Measurements from ENCODE around the gene SMIM45.

The SMIM45 gene

DNA sequence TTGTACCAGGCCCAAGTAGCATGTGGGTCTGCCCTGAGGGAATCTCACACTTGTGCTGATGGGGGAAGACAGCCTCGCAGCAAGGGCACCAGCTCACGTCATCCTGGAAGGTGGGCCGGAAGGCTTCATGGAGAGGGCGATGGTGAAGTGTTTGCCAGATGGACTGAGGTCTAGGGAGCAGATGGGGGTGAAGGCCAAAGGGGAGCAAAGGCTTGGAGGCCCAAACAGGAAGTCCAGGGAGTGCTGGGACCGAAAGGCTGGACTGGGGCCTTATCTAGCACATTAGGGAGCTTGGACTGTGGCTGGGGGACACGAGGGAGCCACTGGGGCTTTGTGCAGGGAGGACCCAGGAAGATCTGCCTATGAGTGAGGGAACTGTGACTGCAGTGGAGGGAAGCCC lies 24.1 kb upstream of the SMIM45 start:
- Histone ChIP-seq H3K4me1 (replicated peaks; ENCODE audit: insufficient read depth) (no peaks in the 10 kb centered on the region), H4K20me1 (ENCODE audit: insufficient read depth) (no peaks in the 10 kb centered on the region), H3K9me2 (ENCODE audit: insufficient read depth) (no peaks in the 10 kb centered on the region), H3K9me3 (ENCODE audit: insufficient read depth, low read depth) (no peaks in the 10 kb centered on the region), H3F3A (ENCODE audit: insufficient read depth, low read depth) (peaks cover 15% of the 10 kb centered on the region; the same call in 1 of the 2 replicates), H3K4me2 (no peak overlapping the region), H3K27ac (no peak overlapping the region), H3K36me3 (ENCODE audit: low read depth) (no peaks in the 10 kb centered on the region), H3K27me3 (ENCODE audit: insufficient read depth, low read depth) (peaks cover 6% of the 10 kb centered on the region; the same call in 1 of the 2 replicates), H3K4me3 (no peak overlapping the region), H2AFZ (no peak overlapping the region), H3K79me2 (ENCODE audit: low read depth) (no peaks in the 10 kb centered on the region)
- no TSS peak for BruUV-seq (replicated peaks)
- ChIA-PET CTCF (no interaction called here), POLR2A (ENCODE audit: unreplicated experiment) (interaction anchor here (0.6 kb wide), 1 partner anchor 192 kb away, joined by 3 read pairs; no protein-coding TSS in a partner anchor)
- no peak for DNase-seq
- TF ChIP-seq CTCF (conservative IDR thresholded peaks at IDR 0.05) = no peak
- TF ChIP-seq EZH2 (IDR thresholded peaks at IDR 0.05; ENCODE audit: low read depth) = no peak
- intact Hi-C loops (cut with micrococcal nuclease; ENCODE audit: unreplicated experiment) = no loop called here

DNA sequence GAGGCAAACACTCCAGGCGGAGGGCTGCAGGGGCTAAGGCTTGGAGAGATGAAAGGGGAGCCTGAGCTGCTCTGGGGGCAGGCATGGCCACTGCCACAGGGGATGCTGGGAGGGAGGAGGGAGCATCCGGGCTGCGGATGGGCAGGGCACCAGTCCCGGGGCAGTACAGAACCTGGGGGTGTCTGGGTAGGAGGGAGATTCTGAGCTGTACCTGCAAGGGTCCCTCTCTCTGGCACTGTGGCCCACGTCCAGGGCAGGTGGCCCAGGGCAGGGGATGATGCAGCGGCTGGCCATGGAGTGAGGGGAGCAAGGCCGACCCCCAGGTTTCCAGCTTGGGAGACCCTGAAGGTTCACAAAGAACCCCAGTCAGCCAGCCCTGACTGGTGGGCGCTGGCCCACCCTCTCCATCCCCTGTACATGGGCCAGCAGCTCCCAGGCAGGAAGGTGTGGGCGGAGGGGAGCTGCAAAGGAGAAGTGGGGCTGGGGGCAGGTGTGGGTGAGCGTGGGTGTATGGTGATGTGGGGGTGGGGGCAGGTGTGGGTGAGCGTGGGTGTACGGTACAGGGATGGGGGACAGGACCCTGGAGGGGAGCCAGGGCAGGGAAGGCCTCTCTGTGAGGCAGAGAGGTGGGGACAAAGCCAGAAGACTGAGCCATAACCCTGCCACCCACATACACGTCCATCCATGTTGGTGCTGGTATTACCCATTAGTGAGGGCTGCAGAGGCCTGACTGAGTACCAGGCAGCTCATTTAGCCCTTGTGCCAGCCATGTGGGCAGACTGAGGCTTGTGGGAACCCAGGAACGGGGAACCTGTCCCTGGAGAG lies 23.1 kb upstream of the SMIM45 start:
- no peak overlapping the region for H3K27ac ChIP-seq
- H2AFZ ChIP-seq = no peak overlapping the region
- intact Hi-C loops (cut with micrococcal nuclease; ENCODE audit: unreplicated experiment) = no loop called here
- no peaks in the 10 kb centered on the region for H3K9me2 ChIP-seq (ENCODE audit: insufficient read depth)
- no peak overlapping the region for H3K4me3 ChIP-seq
- H3K9me3 ChIP-seq (ENCODE audit: insufficient read depth, low read depth) = no peaks in the 10 kb centered on the region
- ChIA-PET POLR2A (ENCODE audit: unreplicated experiment) (no interaction called here), CTCF (no interaction called here)
- no peaks in the 10 kb centered on the region for H3K79me2 ChIP-seq (ENCODE audit: low read depth)
- TF ChIP-seq EZH2 (IDR thresholded peaks at IDR 0.05; ENCODE audit: low read depth) (no peak), CTCF (conservative IDR thresholded peaks at IDR 0.05) (no peak)
- peaks cover 6% of the 10 kb centered on the region; the same call in 1 of the 2 replicates for H3K27me3 ChIP-seq (ENCODE audit: insufficient read depth, low read depth)
- peaks cover 15% of the 10 kb centered on the region; the same call in 1 of the 2 replicates for H3F3A ChIP-seq (ENCODE audit: insufficient read depth, low read depth)
- no TSS peak for BruUV-seq (replicated peaks)
- no peak overlapping the region for H3K4me2 ChIP-seq
- no peaks in the 10 kb centered on the region for H4K20me1 ChIP-seq (ENCODE audit: insufficient read depth)
- no peaks in the 10 kb centered on the region for H3K36me3 ChIP-seq (ENCODE audit: low read depth)
- H3K4me1 ChIP-seq (replicated peaks; ENCODE audit: insufficient read depth) = no peaks in the 10 kb centered on the region
- no peak for DNase-seq

DNA sequence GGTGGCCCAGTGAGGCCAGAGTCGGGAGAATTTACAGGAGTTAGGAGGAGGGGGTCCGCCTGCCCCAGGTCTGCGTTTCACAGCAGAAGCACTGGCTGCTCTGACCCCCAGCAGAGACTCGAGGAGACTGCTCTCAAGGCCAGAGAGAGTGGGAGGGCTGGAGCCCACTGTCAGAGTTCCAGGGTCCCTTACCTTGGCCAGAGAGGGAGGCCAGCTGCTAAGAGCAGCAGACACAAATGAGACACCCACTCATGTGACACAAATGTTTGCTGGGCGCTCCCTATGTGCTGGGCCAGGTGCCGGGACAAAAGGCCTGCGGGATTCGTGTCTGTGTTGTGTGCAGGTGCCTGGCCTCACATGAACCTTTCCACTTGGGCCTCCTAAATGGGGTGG lies 22.5 kb upstream of the SMIM45 start:
- Histone ChIP-seq H3K4me2 (no peak overlapping the region), H3K27me3 (ENCODE audit: insufficient read depth, low read depth) (peaks cover 6% of the 10 kb centered on the region; the same call in 1 of the 2 replicates), H3K36me3 (ENCODE audit: low read depth) (no peaks in the 10 kb centered on the region), H3K27ac (no peak overlapping the region), H3K9me3 (ENCODE audit: insufficient read depth, low read depth) (no peaks in the 10 kb centered on the region), H3K79me2 (ENCODE audit: low read depth) (no peaks in the 10 kb centered on the region), H3K4me3 (no peak overlapping the region), H3K4me1 (replicated peaks; ENCODE audit: insufficient read depth) (no peaks in the 10 kb centered on the region), H4K20me1 (ENCODE audit: insufficient read depth) (no peaks in the 10 kb centered on the region), H2AFZ (no peak overlapping the region), H3F3A (ENCODE audit: insufficient read depth, low read depth) (peaks cover 15% of the 10 kb centered on the region; the same call in 1 of the 2 replicates), H3K9me2 (ENCODE audit: insufficient read depth) (no peaks in the 10 kb centered on the region)
- DNase-seq = no peak
- no TSS peak for BruUV-seq (replicated peaks)
- CTCF ChIA-PET = no interaction called here
- POLR2A ChIA-PET (ENCODE audit: unreplicated experiment) = no interaction called here
- intact Hi-C loops (cut with micrococcal nuclease; ENCODE audit: unreplicated experiment) = no loop called here
- TF ChIP-seq CTCF (conservative IDR thresholded peaks at IDR 0.05) (no peak), EZH2 (IDR thresholded peaks at IDR 0.05; ENCODE audit: low read depth) (no peak)

All from PC-9 (cell line).